Stimulated activated CD4-positive, alpha-beta T cell treated with anti-CD3 and anti-CD28 coated beads, Interleukin-2, amount 100 ng/mL, for 24 hours (primary cell): ENCODE measurements around the gene SHROOM2.
"Not testable (repeated sequence)": the region's sequence is repeated elsewhere in the genome, so short reads cannot be mapped to it uniquely, and the experiment has no call there.

Source experiments
- DNase-seq, 2 donors: peaks; one replicate each; pipeline ENCODE4 v3.0.0-alpha.2; 2020

The SHROOM2 gene

GRCh38 chrX:9832811-9833210 is 46.6 kb downstream of the SHROOM2 start:
- no peak for DNase-seq

GRCh38 chrX:9835585-9836210 is 49.5 kb downstream of the SHROOM2 start:
- no peak for DNase-seq

DNA sequence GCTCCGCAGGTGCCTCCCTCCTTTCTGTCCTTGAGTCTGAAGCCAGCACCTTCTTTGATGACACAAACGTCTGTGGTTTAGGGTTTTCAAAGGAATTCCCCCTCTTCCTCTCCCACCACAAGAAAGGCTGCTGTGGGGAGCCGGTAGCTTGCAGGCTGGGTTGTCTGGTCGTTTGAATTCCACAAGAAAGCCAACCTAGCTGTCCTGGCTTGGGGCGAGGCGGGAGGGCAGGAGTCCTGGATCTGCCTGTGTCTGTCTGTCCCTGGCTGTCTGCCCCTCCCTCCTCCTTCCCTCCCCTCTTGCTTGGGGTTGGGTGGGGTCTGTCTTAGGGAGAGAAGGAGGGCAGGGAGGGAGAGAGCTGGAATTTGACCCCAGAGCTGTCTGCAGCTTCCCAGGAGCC is 56.3 kb downstream of the SHROOM2 start:
- DNase-seq = no peak

DNA sequence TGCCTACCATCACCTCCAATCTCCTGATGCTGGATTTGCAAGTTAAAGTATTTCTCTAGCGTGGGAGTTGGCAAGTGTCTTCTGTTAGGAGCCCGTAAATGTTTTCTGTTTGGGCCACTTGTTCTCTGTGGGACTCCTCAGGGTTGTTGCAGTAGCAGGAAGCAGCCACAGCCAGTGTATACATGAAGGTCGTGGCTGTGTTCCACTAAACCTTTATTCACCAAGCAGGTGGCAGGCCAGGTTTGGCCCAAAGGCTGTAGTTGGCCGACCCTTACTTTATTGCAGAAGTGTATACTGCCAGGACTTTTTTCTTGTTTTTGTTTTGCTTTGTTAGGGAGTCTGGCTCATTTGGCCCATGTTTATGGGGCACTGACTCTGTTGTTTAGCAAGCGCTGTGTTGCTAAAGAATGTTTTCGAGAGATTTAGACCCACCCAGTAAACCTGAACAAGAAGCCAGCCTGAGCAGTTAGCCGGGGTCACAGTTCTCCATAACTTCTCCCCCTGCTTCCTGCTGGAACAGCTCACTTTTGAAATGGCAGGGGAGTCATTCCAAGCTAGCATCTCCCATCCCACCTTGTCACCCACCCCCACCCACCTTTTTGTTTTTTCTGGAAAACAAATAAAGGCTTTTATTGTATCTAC is 58.8 kb downstream of the SHROOM2 start:
- no peak for DNase-seq

- DNase-seq = no peak
Observed at GRCh38 chrX:9845578-9845952, 59.3 kb downstream of the SHROOM2 start.

DNA sequence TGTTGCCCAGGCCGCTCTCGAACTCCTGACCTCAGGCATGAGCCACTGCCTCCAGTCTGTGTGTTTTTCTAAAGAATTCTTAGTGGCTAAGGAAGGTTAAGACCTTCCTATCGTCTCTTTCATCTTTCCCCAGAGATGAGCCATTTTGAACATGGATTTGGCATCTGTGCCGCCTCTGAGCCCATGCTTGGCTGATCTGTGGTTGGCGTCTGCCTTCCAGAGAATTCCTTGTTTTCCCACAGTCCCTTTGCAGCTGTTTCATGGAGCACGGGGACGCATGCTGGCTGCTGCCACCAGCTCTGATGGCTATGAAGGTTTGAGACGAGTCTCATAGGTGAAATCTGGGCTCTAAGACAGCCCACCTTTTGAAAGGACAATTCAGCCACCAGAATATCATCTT is 60.4 kb downstream of the SHROOM2 start:
- no peak for DNase-seq

- DNase-seq = no peak
Observed at GRCh38 chrX:9847071-9847470, 60.8 kb downstream of the SHROOM2 start.

DNA sequence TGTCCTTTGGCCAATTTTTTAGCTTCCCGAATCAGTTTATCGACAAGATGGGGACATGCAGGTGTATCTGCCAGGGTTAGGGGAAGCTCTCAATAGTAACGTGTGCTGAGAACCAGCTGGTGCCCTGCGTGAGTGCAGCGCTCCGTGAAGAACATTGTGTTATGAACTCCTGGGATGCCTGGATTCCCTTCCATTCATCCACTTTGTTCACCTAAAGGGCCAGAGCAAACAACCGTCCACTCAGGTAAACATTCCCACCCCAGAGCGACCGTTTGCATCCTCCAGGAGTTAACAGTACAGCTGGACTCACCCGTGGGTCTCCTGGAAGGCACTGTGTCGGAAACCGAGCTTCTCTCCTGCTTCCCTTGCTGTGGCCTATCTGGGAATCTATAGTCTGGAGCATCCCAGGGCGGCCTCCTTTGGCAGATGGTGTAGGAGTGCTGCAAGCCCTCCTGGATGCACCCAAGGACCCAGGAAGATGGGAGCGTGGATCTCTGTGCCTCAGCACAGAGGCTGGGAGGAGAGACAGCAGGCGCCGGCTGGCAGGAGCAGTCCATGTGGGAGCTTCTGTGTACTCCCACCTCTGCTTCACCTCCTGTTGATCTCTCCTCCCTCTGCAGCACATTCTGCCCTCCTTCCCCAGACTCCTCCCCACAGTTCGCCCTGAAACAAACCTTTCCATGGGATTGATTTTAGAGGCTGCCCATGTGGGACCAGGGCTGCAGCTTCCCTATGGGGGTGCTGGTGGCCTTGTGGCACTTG is 62.7 kb downstream of the SHROOM2 start:
- DNase-seq = no peak

DNA sequence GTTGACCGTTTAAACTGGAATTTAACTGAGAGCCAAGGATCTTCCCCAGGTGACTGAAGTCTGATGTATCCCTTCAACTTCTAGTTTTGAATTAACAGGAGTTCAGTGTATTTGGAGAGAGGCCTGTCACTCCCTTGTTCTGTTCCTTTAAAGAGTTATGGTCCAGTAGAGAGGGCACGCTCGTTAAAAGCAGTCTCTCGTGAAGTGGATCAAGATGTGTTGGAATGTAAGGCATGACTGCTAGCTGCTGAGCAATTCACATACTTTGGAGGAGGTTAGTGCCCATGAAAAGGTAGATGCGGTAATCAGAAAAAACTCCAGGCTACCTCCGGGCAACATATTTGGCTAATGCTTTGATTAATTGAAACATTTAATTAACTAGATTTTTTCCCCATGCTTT is 65.7 kb downstream of the SHROOM2 start:
- DNase-seq = no peak

- DNase-seq = no peak
Observed at GRCh38 chrX:9853307-9853706, 67.1 kb downstream of the SHROOM2 start.

GRCh38 chrX:9855561-9856283 is 69.5 kb downstream of the SHROOM2 start:
- DNase-seq = no peak

DNA sequence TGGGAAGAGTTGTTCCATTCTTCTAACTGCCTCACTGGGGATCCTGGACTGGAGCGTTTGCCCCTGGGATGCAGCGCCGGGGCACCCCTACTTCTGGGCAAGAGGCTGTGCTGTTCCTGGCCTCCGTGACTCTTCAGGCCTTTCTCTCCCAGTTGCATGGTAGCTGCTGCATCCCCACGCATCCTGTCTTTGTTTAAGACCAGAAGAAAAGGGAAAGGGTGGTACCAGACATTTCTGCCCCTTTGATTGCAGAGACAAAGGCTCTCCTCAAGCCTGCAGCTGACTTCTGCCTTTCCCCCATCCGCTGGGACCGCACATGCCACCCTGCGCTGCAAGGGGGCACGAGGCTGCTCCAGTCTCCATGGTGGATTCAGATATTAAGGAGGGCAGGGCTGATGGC is 70.4 kb downstream of the SHROOM2 start:
- no peak for DNase-seq

DNA sequence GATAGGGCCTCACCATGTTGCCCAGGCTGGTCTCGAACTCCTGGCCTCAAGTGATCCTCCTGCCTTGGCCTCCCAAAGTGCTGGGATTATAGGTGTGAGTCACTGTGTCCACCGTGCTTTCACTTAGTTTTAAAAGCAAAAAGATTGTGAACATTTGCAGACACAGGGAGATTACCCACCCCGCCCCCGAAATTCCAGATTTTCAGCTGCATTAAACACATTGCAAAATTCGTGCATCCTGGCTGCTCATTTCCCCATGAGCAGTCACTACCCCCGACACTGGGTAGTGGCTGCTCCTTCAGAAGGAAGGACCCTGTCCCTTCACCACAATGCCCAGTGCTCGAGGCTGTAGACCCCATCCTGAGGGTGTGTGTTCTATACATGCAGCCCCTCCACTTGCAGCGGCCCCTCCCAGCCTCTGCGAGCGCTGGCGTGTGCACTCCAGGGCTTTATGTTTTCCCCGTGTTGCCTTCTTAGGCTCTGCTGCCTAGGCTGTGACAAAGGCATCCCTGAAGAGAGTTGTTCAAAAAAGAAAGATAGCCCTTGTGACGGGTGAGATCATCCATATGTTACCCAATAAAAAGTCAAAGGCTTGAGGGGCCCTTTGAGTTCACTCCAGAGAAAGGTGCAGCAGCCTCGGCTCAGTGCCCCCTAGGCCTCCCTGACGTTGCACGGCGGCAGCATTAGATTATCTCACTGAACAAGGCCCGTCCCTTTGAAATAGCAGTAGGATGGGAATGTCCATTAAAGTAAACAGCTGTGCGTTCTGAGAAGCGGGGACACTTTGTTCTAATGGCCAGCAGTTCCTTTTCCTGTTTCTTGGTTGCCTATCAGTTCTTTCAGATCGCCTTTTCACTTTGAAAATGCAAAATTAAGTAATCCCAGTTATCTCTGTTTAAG is 71.6 kb downstream of the SHROOM2 start:
- no peak for DNase-seq

GRCh38 chrX:9858684-9859083 is 72.5 kb downstream of the SHROOM2 start:
- not testable (repeated sequence) for DNase-seq

DNA sequence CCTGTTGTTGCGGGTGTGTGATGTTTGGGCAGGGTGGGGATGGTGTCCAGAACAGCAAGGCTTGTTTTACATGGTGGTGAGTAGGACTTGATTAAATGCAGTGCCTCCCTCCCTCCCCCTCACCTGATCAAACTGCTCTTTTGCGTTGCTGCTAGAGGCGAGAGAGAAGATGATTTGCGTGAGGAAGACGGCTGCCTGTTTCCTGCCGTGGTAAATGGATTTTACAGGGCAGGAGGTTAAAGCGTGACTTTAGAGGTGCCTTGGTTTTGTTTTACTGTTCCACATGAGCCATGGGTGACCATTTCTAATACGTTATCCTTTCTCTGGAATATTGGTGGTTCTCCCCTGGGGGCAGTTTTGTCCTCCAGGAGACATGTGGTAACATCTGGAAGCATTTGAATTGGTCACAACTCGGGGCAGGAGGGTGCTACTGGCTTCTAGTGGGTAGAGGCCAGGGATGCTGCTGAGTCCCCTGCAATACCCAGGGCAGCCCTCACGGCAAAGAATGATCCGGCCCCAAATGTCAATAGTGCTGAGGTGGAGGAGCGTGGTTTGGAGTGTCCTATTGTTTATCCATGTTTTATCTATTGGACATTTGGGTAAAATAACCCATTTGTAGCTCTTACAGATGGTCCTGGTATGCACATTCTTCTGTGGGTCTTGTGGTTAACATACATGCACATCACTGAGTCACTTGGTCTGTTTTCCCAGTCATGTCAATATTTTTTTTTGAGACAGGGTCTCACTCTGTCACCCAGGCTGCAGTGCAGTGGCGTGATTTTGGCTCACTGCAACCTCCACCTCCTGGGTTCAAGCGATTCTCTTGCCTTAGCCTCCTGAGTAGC is 73.7 kb downstream of the SHROOM2 start:
- DNase-seq = no peak

DNA sequence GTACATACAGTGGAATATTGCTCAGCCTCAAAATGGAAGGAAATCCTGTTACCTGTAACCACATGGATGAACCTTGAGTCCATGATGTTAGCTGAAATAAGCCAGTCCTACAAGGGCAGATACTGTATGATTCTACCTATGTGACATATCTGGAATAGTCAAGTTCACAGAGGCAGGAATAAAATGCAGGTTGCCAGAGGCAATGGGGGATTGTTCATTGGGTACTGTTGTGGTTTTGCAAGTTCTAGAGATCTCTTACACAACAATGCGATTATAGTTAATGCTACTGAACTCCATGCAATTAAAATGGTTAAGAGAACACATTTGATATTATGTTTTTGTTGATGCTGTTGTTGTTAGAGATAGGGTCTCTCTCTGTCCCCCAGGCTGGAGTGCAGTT is 74.6 kb downstream of the SHROOM2 start:
- DNase-seq = no peak

- no peak for DNase-seq
Observed at GRCh38 chrX:9861711-9862110, 75.5 kb downstream of the SHROOM2 start.

- DNase-seq = no peak
Observed at GRCh38 chrX:9862525-9862924, 76.3 kb downstream of the SHROOM2 start.

GRCh38 chrX:9862953-9863352 is 76.7 kb downstream of the SHROOM2 start:
- DNase-seq = no peak

- no peak for DNase-seq
Observed at GRCh38 chrX:9864011-9864410, 77.8 kb downstream of the SHROOM2 start.

DNA sequence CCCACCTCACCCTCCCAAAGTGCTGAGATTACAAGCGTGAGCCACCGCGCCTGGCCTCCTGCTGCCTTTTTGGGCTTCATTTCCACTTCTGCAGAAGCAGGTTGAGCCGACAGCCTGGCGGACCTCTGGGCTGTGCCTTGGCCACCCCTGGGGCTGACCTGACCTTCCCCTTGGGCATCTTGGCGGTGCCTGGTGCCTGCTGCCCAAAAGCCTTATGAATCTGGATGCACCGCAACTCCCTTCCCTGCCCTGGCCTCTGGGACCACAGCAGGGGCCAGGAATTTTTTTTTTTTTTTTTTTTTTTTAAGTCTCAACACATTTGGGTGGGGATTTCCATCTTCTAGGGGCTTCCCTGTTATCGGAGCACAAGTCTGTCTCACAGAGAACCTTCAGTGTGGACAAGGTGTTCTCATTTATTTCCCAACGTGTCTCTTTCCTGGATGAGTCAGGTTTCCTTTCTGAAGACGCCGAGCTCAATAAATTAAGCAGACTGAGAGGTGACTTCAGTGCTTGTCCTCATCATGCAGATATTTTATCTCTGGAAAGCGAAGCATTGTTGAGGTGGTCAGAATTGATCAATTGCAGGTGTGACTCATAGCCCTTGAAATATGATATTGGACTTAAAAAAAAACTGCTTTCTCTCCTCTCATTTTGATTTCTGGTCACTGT is 79.7 kb downstream of the SHROOM2 start:
- no peak for DNase-seq
